Muscle of leg (tissue), 11 donors: ENCODE data around the gene GALM. TPM values are rescaled to one million over a fixed set of nuclear protein-coding genes. Genes with fewer than 3 reads are reported as not detected.
"Not testable (repeated sequence)": the region's sequence is repeated elsewhere in the genome, so short reads cannot be mapped to it uniquely, and the experiment has no call there.

Experiments used
- DNase-seq: peaks from one replicate; pipeline ENCODE4 v3.0.0; 2013
- H3K27ac ChIP-seq: one replicate; pipeline ENCODE4 v1.5.1; 2013; ENCODE audit warnings: mild to moderate bottlenecking, low read length, control low read depth
- H3K27me3 ChIP-seq: one replicate; pipeline ENCODE4 v1.6.1; 2013; ENCODE audit warnings: low read length; ENCODE audit not compliant: control insufficient read depth, insufficient read depth
- H3K36me3 ChIP-seq: one replicate; pipeline ENCODE4 v1.6.1; 2013; ENCODE audit warnings: low read length; ENCODE audit not compliant: control insufficient read depth, insufficient read depth
- H3K4me1 ChIP-seq: one replicate; pipeline ENCODE4 v1.6.1; 2013; ENCODE audit warnings: low read length; ENCODE audit not compliant: control insufficient read depth, insufficient read depth
- H3K4me3 ChIP-seq: one replicate; pipeline ENCODE4 v1.5.1; 2013; ENCODE audit warnings: low read length, control low read depth
- H3K9me3 ChIP-seq: replicated peaks from 2 replicates; pipeline ENCODE4 v1.6.1; 2013; ENCODE audit warnings: low read depth, low read length; ENCODE audit not compliant: control insufficient read depth
- WGBS: methylation state at CpG from one replicate; pipeline ENCODE4 v1.1.5; 2013; ENCODE audit warnings: missing lambda C conversion rate; ENCODE audit not compliant: insufficient coverage; 5-methylcytosine and 5-hydroxymethylcytosine counted together
- polyA plus RNA-seq, 8 donors: library from polyadenylated mRNA; unstranded; fragments of 120-200 nt; gene quantifications; one replicate each; pipeline versions ENCODE4 v1.2.1 to v1.2.3, GENCODE V29; 2013; ENCODE audit warnings: inconsistent platforms in 1 of 8, low replicate concordance in 1 of 8; ENCODE audit not compliant: insufficient read length in 8 of 8, insufficient read depth in 1 of 8
- total RNA-seq: library from RNA; stranded (reverse); fragments of 120-200 nt; gene quantifications from one replicate; pipeline ENCODE4 v1.2.4, GENCODE V29; 2013

Gene GALM
- total and polyA plus RNA-seq, 9 donors, result 9.4 to 15.0 (median 12.5) TPM

DNA sequence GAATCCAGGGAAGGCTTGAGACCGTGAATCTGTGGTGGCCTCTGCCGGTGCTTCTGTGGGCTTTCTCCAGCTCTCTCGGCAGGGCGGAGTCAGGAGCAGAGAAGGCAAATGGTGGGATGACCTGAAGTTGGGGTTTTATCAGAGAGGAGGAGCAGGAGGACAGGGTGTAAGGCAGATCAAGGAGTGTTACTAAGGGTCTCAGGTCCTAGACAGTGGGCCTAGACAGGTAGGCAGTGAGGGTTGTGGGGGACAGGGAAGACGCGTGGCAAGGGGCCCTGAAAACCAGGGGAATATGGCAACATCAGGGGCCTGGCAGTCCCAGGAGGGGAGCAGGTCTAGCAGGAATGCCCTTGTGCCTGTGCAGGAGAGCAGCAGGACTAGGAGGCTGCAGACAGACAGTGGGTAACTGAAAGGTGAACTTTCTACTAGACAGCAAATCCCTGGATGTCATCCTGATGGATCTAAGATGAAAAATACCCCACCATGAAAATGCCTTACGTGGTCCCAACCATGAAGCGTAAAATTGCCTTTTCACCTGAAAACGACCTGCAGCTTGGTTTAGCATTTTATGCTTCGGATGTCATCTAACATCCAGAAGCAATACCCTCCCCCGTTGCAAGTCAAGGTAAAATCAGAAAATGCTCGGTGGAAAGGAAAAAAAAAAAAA lies 43.1 kb downstream of the GALM start:
- no peak overlapping the region for H3K27ac ChIP-seq

GRCh38 chr2:38709567-38710194 lies 43.8 kb downstream of the GALM start:
- no peaks in the 10 kb centered on the region for H3K4me1 ChIP-seq
- DNase-seq, result no peak
- no peak overlapping the region for H3K4me3 ChIP-seq
- H3K9me3 ChIP-seq, result no peaks in the 10 kb centered on the region
- 23% methylated on average over 3 of the region's 5 CpGs for WGBS
- H3K36me3 ChIP-seq, result no peaks in the 10 kb centered on the region
- no peaks in the 10 kb centered on the region for H3K27me3 ChIP-seq
- no peak overlapping the region for H3K27ac ChIP-seq

More for the DNA sequence above, 43.1 kb downstream of the GALM start:
- no peak for DNase-seq
- Histone ChIP-seq H3K4me3 (no peak overlapping the region), H3K36me3 (no peaks in the 10 kb centered on the region), H3K4me1 (no peaks in the 10 kb centered on the region), H3K27me3 (no peaks in the 10 kb centered on the region), H3K9me3 (no peaks in the 10 kb centered on the region)
- WGBS, result 70% methylated on average over 6 of the region's 12 CpGs

- Histone ChIP-seq H3K36me3 (no peaks in the 10 kb centered on the region), H3K4me1 (no peaks in the 10 kb centered on the region), H3K27ac (no peak overlapping the region), H3K4me3 (no peak overlapping the region), H3K27me3 (no peaks in the 10 kb centered on the region), H3K9me3 (no peaks in the 10 kb centered on the region)
- DNase-seq, result no peak
These were observed 45.6 kb downstream of the GALM start for GRCh38 chr2:38711558-38711957.

- no peak overlapping the region for H3K27ac ChIP-seq
- H3K36me3 ChIP-seq, result no peaks in the 10 kb centered on the region
- no peak for DNase-seq
- no peaks in the 10 kb centered on the region for H3K4me1 ChIP-seq
- H3K27me3 ChIP-seq, result no peaks in the 10 kb centered on the region
- 89% methylated on average over 3 of the region's 7 CpGs for WGBS
- H3K4me3 ChIP-seq, result no peak overlapping the region
- no peaks in the 10 kb centered on the region for H3K9me3 ChIP-seq
These were observed 46.5 kb downstream of the GALM start for GRCh38 chr2:38712413-38712812.

- H3K27me3 ChIP-seq, result no peaks in the 10 kb centered on the region
These were observed 47.0 kb downstream of the GALM start for GRCh38 chr2:38712871-38713270.

GRCh38 chr2:38713338-38713737 lies 47.4 kb downstream of the GALM start:
- H3K4me3 ChIP-seq, result no peak overlapping the region
- H3K9me3 ChIP-seq, result no peaks in the 10 kb centered on the region
- H3K36me3 ChIP-seq, result no peaks in the 10 kb centered on the region
- no peaks in the 10 kb centered on the region for H3K4me1 ChIP-seq
- no peak overlapping the region for H3K27ac ChIP-seq
- no peak for DNase-seq
- H3K27me3 ChIP-seq, result no peaks in the 10 kb centered on the region
- WGBS, result 77% methylated on average over 3 of the region's 3 CpGs

More at GRCh38 chr2:38712871-38713270, 47.0 kb downstream of the GALM start:
- 70% methylated on average over 2 of the region's 4 CpGs for WGBS
- Histone ChIP-seq H3K36me3 (no peaks in the 10 kb centered on the region), H3K9me3 (no peaks in the 10 kb centered on the region), H3K27ac (no peak overlapping the region), H3K4me3 (no peak overlapping the region), H3K4me1 (no peaks in the 10 kb centered on the region)
- DNase-seq, result no peak

- not testable (repeated sequence) for H3K27me3 ChIP-seq, H3K9me3 ChIP-seq, DNase-seq, H3K4me1 ChIP-seq, H3K27ac ChIP-seq, H3K36me3 ChIP-seq, H3K4me3 ChIP-seq
- WGBS, result no CpG with 5 or more reads among the region's 1 CpG
These were observed 49.0 kb downstream of the GALM start for GRCh38 chr2:38714941-38715340.

DNA sequence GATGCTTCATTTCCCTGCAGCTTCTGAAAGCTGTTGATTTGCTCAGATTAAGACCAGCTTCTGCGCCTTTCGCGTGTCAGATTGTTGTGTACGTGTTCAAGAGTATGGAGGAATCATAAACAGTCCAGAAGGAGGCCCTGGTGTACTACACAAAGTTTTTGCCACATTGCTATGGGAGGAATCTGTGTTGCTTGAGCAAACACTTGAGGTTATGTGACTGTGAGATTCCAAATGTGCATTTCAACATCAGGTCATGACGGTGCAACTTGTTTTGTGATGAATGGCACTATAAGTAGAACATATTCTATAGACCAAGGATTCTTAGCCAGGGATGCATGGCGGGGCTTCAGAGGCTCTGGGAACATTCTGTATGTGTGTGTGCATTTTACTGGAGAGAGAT lies 50.3 kb downstream of the GALM start:
- no peaks in the 10 kb centered on the region for H3K27me3 ChIP-seq
- no peak overlapping the region for H3K27ac ChIP-seq
- no peak for DNase-seq
- WGBS, result 63% methylated on average over 1 of the region's 6 CpGs
- H3K36me3 ChIP-seq, result no peaks in the 10 kb centered on the region
- peaks cover 3% of the 10 kb centered on the region for H3K9me3 ChIP-seq
- no peak overlapping the region for H3K4me3 ChIP-seq
- H3K4me1 ChIP-seq, result peaks cover 4% of the 10 kb centered on the region

GRCh38 chr2:38718601-38719000 lies 52.7 kb downstream of the GALM start:
- Histone ChIP-seq H3K9me3 (peaks cover 3% of the 10 kb centered on the region), H3K36me3 (no peaks in the 10 kb centered on the region), H3K4me1 (peaks cover 17% of the 10 kb centered on the region), H3K27ac (no peak overlapping the region), H3K27me3 (no peaks in the 10 kb centered on the region), H3K4me3 (no peak overlapping the region)
- DNase-seq, result no peak
- WGBS, result no CpG with 5 or more reads among the region's 4 CpGs

- Histone ChIP-seq H3K27ac (no peak overlapping the region), H3K27me3 (no peaks in the 10 kb centered on the region), H3K36me3 (no peaks in the 10 kb centered on the region), H3K4me3 (no peak overlapping the region), H3K4me1 (peaks cover 17% of the 10 kb centered on the region), H3K9me3 (peaks cover 3% of the 10 kb centered on the region)
- WGBS, result 90% methylated on average over 2 of the region's 12 CpGs
- no peak for DNase-seq
These were observed 53.8 kb downstream of the GALM start for GRCh38 chr2:38719706-38720105.
